GM12878 (cell line): ENCODE data around the gene ANKRD30A.

Experiments
- BCL3 ChIP-seq: IDR thresholded peaks from 2 replicates; pipeline ENCODE4 v1.6.1; 2011; ENCODE audit warnings: borderline replicate concordance, low read depth, mild to moderate bottlenecking, moderate library complexity, low read length; ENCODE audit not compliant: insufficient read depth, poor library complexity, severe bottlenecking
- CTCF ChIP-seq, 3 experiments: IDR thresholded peaks in 2 of 3; conservative IDR thresholded peaks in 1 of 3; 2 replicates each; pipeline ENCODE4 v1.5.1; 2011; ENCODE audit warnings: low read depth in 3 of 3, low read length in 3 of 3, mild to moderate bottlenecking in 3 of 3, control low read depth in 2 of 3, moderate library complexity in 2 of 3, inconsistent platforms in 1 of 3, mixed read lengths in 1 of 3; ENCODE audit not compliant: control insufficient read depth in 2 of 3, insufficient read depth in 1 of 3; ENCODE audit errors: extremely low read depth in 1 of 3

- TF ChIP-seq BCL3 (no peak), CTCF (IDR thresholded peaks at IDR 0.05 in 2 of 3, conservative IDR thresholded peaks at IDR 0.05 in 1 of 3; ENCODE audit: control insufficient read depth in 2 of 3, extremely low read depth in 1 of 3, insufficient read depth in 1 of 3, low read depth in 3 of 3, low read length in 3 of 3) (no peak)
Observed at GRCh38 chr10:37379991-37380390, 254.6 kb downstream of the ANKRD30A start.
